ENCODE measurements around the gene PCCA. TPM values are rescaled to one million over a fixed set of nuclear protein-coding genes. Genes with fewer than 3 reads are reported as not detected.
"Not testable (repeated sequence)": the region's sequence is repeated elsewhere in the genome, so short reads cannot be mapped to it uniquely, and the experiment has no call there.

Gene PCCA
- total and polyA plus RNA-seq, 2 donors (not counting 1 experiment from before 2014, with no cell fraction given) = 11.2 to 73.0 TPM

- H3K79me2 ChIP-seq (ENCODE audit: control insufficient read depth, insufficient read depth, low read length); H3K9me3 ChIP-seq (ENCODE audit: control insufficient read depth, insufficient read depth, low read depth, low read length); H3K4me2 ChIP-seq (ENCODE audit: extremely low read depth, insufficient read depth, low read length); H4K20me1 ChIP-seq (ENCODE audit: control insufficient read depth, extremely low read depth, insufficient read depth, low read length); H3K27me3 ChIP-seq (ENCODE audit: control insufficient read depth, insufficient read depth, low read length); H3K4me3 ChIP-seq (replicated peaks in 1 of 4; ENCODE audit: control extremely low read depth in 1 of 4, insufficient read depth in 1 of 4, low read depth in 3 of 4, low read length in 4 of 4); H3K4me1 ChIP-seq (ENCODE audit: control insufficient read depth, extremely low read depth, insufficient read depth, low read length); DNase-seq (ENCODE audit: low read depth in 2 of 2); H3K9ac ChIP-seq (ENCODE audit: insufficient read depth, low read length); H3K27ac ChIP-seq (ENCODE audit: insufficient read depth, low read length); H2AFZ ChIP-seq (ENCODE audit: low read length); H3K36me3 ChIP-seq (ENCODE audit: control insufficient read depth, insufficient read depth, low read length): not testable (repeated sequence)
These were observed 5.5 kb upstream of the PCCA start for GRCh38 chr13:100083401-100083800.

GRCh38 chr13:100088273-100088643 is 635 bp upstream of the PCCA start:
- Histone ChIP-seq H3K27ac (ENCODE audit: insufficient read depth, low read length) (peak overlapping the region; percentile 58), H3K27me3 (ENCODE audit: control insufficient read depth, insufficient read depth, low read length) (no peaks in the 10 kb centered on the region), H3K9me3 (ENCODE audit: control insufficient read depth, insufficient read depth, low read depth, low read length) (no peaks in the 10 kb centered on the region), H4K20me1 (ENCODE audit: control insufficient read depth, extremely low read depth, insufficient read depth, low read length) (no peaks in the 10 kb centered on the region), H3K4me3 (replicated peaks in 1 of 4; ENCODE audit: control extremely low read depth in 1 of 4, insufficient read depth in 1 of 4, low read depth in 3 of 4, low read length in 4 of 4) (peak overlapping the region; percentile 74 to 95 (median 83)), H3K36me3 (ENCODE audit: control insufficient read depth, insufficient read depth, low read length) (no peaks in the 10 kb centered on the region), H3K4me1 (ENCODE audit: control insufficient read depth, extremely low read depth, insufficient read depth, low read length) (no peaks in the 10 kb centered on the region), H3K9ac (ENCODE audit: insufficient read depth, low read length) (no peak overlapping the region), H3K4me2 (ENCODE audit: extremely low read depth, insufficient read depth, low read length) (peak overlapping the region; percentile 61), H3K79me2 (ENCODE audit: control insufficient read depth, insufficient read depth, low read length) (peaks cover 30% of the 10 kb centered on the region), H2AFZ (ENCODE audit: low read length) (peak overlapping the region; percentile 42)
- TF ChIP-seq EZH2 (IDR thresholded peaks at IDR 0.05; ENCODE audit: low read length, missing control alignments) = no peak
- TF ChIP-seq CTCF (conservative IDR thresholded peaks at IDR 0.05 in 1 of 2, IDR thresholded peaks at IDR 0.05 in 1 of 2; ENCODE audit: low read depth in 1 of 2, low read length in 2 of 2) = no peak
- no peak for DNase-seq (ENCODE audit: low read depth in 2 of 2)

- Histone ChIP-seq H3K4me3 (replicated peaks in 1 of 4; ENCODE audit: control extremely low read depth in 1 of 4, insufficient read depth in 1 of 4, low read depth in 3 of 4, low read length in 4 of 4) (peak overlapping the region; percentile 74 to 95 (median 83)), H3K79me2 (ENCODE audit: control insufficient read depth, insufficient read depth, low read length) (peaks cover 30% of the 10 kb centered on the region), H3K27ac (ENCODE audit: insufficient read depth, low read length) (peak overlapping the region; percentile 58), H3K4me2 (ENCODE audit: extremely low read depth, insufficient read depth, low read length) (peak overlapping the region; percentile 61), H2AFZ (ENCODE audit: low read length) (peak overlapping the region; percentile 78), H3K9me3 (ENCODE audit: control insufficient read depth, insufficient read depth, low read depth, low read length) (no peaks in the 10 kb centered on the region), H3K9ac (ENCODE audit: insufficient read depth, low read length) (peak overlapping the region; percentile 77), H4K20me1 (ENCODE audit: control insufficient read depth, extremely low read depth, insufficient read depth, low read length) (no peaks in the 10 kb centered on the region), H3K4me1 (ENCODE audit: control insufficient read depth, extremely low read depth, insufficient read depth, low read length) (no peaks in the 10 kb centered on the region), H3K27me3 (ENCODE audit: control insufficient read depth, insufficient read depth, low read length) (no peaks in the 10 kb centered on the region), H3K36me3 (ENCODE audit: control insufficient read depth, insufficient read depth, low read length) (no peaks in the 10 kb centered on the region)
- TF ChIP-seq EZH2 (IDR thresholded peaks at IDR 0.05; ENCODE audit: low read length, missing control alignments) = no peak
- no peak for TF ChIP-seq CTCF (conservative IDR thresholded peaks at IDR 0.05 in 1 of 2, IDR thresholded peaks at IDR 0.05 in 1 of 2; ENCODE audit: low read depth in 1 of 2, low read length in 2 of 2)
- peak; percentile 16 to 35 for DNase-seq (ENCODE audit: low read depth in 2 of 2)
These were observed 656 bp downstream of the PCCA start for GRCh38 chr13:100089465-100090032.
